ENCODE data around the gene HOXC5.

GRCh38 chr12:54004841-54005530 lies 27.9 kb upstream of the HOXC5 start:
- no peak for TF ChIP-seq CTCF (IDR thresholded peaks at IDR 0.05)
- TF ChIP-seq ZFX (IDR thresholded peaks at IDR 0.05; ENCODE audit: borderline replicate concordance), result no peak
